GM15510 (cell line): ENCODE measurements around the gene HPD.
A peak's percentile ranks its signal among the peaks of the same experiment; 100 is the strongest.

Experiments used
- POLR2A ChIP-seq: IDR thresholded peaks from 3 replicates; pipeline ENCODE4 v1.6.1; 2011; ENCODE audit warnings: borderline replicate concordance; ENCODE audit not compliant: insufficient read length; ENCODE audit errors: extremely low read depth

Gene HPD

DNA sequence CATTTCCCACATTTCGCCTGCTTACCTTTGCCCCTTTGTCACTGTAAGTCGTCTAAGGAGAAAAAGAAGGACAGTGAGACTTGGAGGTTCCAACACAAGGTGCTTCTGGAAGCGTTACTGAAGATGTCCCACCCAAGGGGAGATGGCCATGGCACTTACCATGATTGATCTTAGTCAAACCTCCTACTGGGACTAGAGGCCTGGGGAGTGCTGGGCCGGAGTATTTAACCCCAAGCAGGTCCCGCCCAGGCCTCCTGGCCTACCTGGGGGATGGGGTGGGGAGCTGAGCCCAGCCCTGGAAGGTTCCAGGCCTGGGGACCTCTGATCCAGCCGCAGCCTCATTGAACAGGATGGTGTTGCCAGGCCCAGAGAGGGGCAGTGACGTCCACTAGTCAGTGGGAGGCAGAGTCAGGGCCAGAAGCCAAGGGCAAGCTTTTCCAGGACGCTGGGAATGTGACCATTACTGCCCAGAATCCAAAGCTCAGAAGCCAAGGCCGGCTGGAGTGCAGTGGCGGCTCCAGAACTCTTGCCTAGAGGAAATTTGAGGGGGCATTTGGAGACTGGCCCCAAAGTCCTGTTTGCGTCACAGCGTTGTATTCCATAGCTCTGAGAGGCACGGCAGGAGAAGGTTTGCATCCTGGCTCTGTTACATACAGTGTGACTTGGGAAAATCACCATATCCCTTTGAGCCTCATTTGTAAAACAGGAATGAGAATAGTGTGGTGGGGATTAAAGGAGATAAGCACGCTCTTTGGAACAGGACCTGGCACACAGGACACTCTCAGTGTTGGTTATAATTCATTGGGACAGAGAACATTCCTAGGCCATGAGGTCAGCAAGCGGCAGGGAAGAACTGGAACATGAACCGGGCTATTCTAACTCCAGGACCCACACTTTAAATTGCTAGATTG is at the start of gene HPD:
TSS of gene HPD (minus strand) at position 198 of the 911 bp plus-strand sequence. CDS start at position 162, 36 bp downstream.
- TF ChIP-seq POLR2A: no peak

GRCh38 chr12:121905746-121906145 is 47.1 kb upstream of the HPD start:
- TF ChIP-seq POLR2A: no peak

DNA sequence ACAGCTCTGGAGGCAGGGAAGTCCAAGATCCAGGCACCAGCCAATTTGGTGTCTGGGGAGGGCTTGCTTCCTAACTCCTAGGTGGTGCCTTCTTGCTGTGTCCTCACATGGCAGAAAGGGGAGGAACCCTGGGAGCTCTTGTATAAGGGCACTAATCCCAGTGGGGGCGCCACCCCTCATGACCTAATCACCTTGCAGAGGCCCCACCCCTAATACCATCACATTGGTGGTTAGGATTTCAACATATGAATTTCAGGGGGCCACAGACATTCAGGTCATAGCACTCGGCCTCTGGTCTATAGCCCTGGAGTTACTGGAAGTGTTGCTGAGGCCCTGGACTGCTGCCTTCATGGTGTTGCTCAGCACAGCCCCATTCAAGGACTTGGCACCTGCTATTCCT is 44.5 kb upstream of the HPD start:
- TF ChIP-seq POLR2A: no peak

- TF ChIP-seq POLR2A: no peak
These were observed 40.9 kb upstream of the HPD start for GRCh38 chr12:121899590-121899989.

DNA sequence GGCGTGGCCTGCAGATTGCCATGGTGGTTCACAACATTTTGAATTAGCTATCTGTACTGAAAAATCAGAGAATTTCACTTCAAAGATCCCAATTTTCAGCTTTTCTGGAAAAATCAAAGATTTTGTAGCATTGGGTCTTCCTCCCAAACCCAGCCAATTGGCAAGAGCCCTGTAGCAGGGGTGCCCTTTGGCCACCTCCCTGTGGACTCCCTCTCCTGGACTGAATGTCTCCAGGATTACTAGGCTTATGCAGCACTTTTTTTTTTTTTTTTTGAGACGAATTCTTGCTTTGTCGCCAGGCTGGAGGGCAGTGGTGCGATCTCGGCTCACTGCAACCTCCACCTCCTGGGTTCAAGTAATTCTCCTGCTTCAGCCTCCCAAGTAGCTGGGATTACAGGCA is 39.6 kb upstream of the HPD start:
- TF ChIP-seq POLR2A: no peak

DNA sequence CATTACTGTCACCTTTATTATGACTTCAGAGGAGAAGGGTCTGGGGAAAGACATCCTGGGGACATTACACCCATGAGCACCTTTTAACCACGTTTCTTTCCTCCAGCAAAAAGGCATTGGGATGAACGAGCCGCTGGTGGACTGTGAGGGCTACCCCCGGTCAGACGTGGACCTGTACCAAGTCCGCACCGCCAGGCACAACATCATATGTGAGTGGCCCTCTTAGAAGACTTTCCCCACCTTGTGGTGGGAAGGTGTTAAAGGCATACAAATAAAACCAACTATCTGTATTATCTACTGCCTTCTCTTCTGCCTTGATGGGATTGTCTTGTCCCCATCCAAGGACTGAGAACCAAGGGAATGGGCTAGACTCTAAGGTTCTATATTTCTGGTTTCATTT is 36.0 kb upstream of the HPD start:
- no peak for TF ChIP-seq POLR2A

GRCh38 chr12:121893961-121894460 is 35.4 kb upstream of the HPD start:
- no peak for TF ChIP-seq POLR2A

GRCh38 chr12:121892673-121893561 is 34.3 kb upstream of the HPD start:
- no peak for TF ChIP-seq POLR2A

GRCh38 chr12:121889274-121889624 is 30.6 kb upstream of the HPD start:
- no peak for TF ChIP-seq POLR2A

DNA sequence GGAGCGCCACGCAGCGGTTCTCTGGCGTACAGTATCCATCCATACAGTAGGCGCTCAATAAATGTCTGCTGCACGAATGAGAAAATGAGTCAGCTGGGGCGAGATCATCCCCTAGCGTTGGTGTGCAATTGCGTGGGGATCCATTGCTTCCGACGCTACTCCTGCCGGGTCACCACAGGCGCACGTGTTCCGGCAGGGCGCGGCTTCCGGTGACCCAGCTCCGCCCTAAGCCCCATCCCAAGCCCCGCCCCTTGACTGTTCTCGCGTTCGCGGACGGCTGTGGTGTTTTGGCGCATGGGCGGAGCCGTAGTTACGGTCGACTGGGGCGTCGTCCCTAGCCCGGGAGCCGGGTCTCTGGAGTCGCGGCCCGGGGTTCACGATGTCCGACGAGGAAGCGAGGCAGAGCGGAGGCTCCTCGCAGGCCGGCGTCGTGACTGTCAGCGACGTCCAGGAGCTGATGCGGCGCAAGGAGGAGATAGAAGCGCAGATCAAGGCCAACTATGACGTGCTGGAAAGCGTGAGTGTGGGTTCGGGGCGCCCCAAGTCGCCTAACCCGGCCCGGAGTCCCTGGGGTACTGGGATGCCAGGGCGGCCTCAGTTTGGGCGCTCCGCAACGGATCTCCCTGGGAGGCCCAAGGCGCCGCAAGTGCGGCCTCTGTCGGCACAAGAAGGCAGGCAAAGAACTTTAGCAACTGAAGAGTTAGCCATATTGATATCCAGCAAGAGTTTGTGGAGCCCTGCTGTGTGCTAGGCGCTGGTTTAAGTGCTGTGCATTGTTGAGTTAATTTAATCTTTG is 30.0 kb upstream of the HPD start, which contains the start of gene PSMD9:
TSS of gene PSMD9 (plus strand) at position 313 of the 796 bp plus-strand sequence. CDS start at position 380, 67 bp downstream.
- peak; percentile 91 for TF ChIP-seq POLR2A

- no peak for TF ChIP-seq POLR2A
These were observed 29.4 kb upstream of the HPD start for GRCh38 chr12:121888083-121888477.

DNA sequence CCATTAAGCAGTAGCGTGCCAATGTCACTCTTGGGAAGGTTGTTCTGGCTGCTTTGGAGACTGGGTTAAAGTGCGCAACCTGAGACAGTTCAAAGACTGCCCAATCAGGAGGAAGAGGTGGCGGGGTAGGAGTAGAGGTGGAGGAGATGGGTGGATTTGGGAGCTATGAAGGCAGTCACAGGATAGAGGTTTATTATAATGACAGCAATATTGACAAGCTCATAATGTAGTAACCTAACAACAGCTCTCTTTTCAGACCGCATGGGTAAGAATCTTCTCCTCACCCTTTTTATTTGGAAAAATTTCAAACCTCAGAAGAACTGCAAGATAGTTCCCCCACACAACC is 24.6 kb upstream of the HPD start:
- no peak for TF ChIP-seq POLR2A

DNA sequence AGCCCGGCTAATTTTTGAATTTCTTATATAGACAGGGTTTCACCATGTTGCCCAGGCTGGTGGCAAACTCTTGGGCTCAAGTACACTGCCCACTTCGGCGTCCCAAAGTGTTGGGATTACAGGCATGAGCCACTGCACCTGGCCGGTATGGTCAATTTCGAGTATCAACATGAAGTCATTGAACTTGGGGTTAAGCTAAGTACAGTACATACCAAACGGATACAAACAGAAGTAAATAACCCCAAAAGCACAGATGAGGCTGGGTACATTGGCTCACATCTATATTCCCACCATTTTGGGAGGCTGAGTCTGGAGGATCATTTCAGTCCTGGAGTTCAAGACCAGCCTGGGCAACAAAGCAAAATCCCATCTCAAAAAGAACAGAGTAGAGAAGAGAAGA is 16.9 kb upstream of the HPD start:
- no peak for TF ChIP-seq POLR2A

- no peak for TF ChIP-seq POLR2A
These were observed 15.4 kb upstream of the HPD start for GRCh38 chr12:121874071-121874470.
